Stimulated activated CD8-positive, alpha-beta memory T cell treated with anti-CD3 and anti-CD28 coated beads, Interleukin-15, amount 100 ng/mL, for 48 hours (primary cell): ENCODE measurements around the gene DCAF11.
A peak's percentile ranks its signal among the peaks of the same experiment; 100 is the strongest.

ENCODE experiments used
- DNase-seq, 2 donors: peaks; one replicate each; pipeline ENCODE4 v3.0.0-alpha.2; 2020; ENCODE audit warnings: low read depth in 2 of 2

The DCAF11 gene

GRCh38 chr14:24121210-24121609, 6.6 kb downstream of the DCAF11 start:
- DNase-seq = no peak

- DNase-seq = no peak
Measured at GRCh38 chr14:24122416-24122815, 7.8 kb downstream of the DCAF11 start.

- no peak for DNase-seq
Measured at GRCh38 chr14:24122898-24123297, 8.3 kb downstream of the DCAF11 start.

GRCh38 chr14:24123424-24124417, 9.1 kb downstream of the DCAF11 start:
- no peak for DNase-seq

- no peak for DNase-seq
Measured at GRCh38 chr14:24126939-24127338, 12.4 kb downstream of the DCAF11 start.

GRCh38 chr14:24127673-24128072, 13.1 kb downstream of the DCAF11 start:
- DNase-seq = no peak

- DNase-seq = no peak
Measured at GRCh38 chr14:24129410-24129998, 14.9 kb downstream of the DCAF11 start.

GRCh38 chr14:24130380-24130716, 15.8 kb downstream of the DCAF11 start, which contains the start of gene FITM1:
Gene FITM1 (plus strand): TSS chr14:24130659. CDS start chr14:24131564, 905 bp downstream.
- DNase-seq = no peak

- DNase-seq = no peak
Measured at GRCh38 chr14:24130717-24131548, 16.4 kb downstream of the DCAF11 start.

- DNase-seq = no peak
Measured at GRCh38 chr14:24131549-24131966, 17.0 kb downstream of the DCAF11 start.

- DNase-seq = no peak
Measured at GRCh38 chr14:24132061-24132685, 17.6 kb downstream of the DCAF11 start.

GRCh38 chr14:24132976-24133375, 18.4 kb downstream of the DCAF11 start:
- no peak for DNase-seq

- DNase-seq = no peak
Measured at GRCh38 chr14:24133735-24134134, 19.2 kb downstream of the DCAF11 start.

- no peak for DNase-seq
Measured at GRCh38 chr14:24135584-24135833, 20.9 kb downstream of the DCAF11 start.

GRCh38 chr14:24135834-24136683, 21.5 kb downstream of the DCAF11 start, which contains the start of gene PSME1:
Gene PSME1 (plus strand): TSS chr14:24136194. CDS start chr14:24136263, 69 bp downstream.
- DNase-seq = peak; percentile 88 to 90

- no peak for DNase-seq
Measured at GRCh38 chr14:24136684-24137528, 22.3 kb downstream of the DCAF11 start.

GRCh38 chr14:24137529-24138395, 23.2 kb downstream of the DCAF11 start:
- no peak for DNase-seq

- DNase-seq = no peak
Measured at GRCh38 chr14:24138396-24139271, 24.1 kb downstream of the DCAF11 start.
